ENCODE measurements around the gene BORCS5. TPM values are rescaled to one million over a fixed set of nuclear protein-coding genes. Genes with fewer than 3 reads are reported as not detected.

BORCS5 gene
- total and polyA plus RNA-seq, 2 of the 4 experiments (the other 2 are of a cell fraction) = 14.4 to 18.3 TPM

DNA sequence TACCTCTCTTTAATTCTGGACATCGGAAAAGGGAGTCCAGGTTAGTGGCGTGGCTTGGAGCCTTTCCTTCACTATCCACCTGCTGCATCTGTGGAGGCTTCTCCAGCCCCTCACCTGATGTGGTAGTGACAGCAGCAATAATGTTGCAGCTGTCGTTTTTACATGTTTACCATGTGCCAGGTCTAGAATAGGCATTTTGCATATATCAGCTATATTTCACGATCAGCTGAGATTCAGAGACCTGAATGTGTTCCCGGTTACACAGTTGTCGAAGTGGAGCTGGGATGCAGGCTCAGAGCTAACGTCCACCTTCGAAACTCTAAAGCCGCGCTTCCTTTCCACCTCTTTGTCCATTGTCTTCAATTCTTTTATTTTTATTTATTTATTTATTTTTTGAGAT lies 91.0 kb downstream of the BORCS5 start:
- Histone ChIP-seq H3K4me2 (ENCODE audit: low read depth, low read length) (no peak overlapping the region), H3K14ac (replicated peaks; ENCODE audit: low read depth, low read length) (no peak overlapping the region), H2AK5ac (ENCODE audit: low read depth, low read length) (no peak overlapping the region), H4K91ac (ENCODE audit: insufficient read depth, low read depth, low read length) (no peak overlapping the region), H2AK9ac (replicated peaks; ENCODE audit: low read depth, low read length, poor library complexity) (no peak overlapping the region), H3K4me1 (ENCODE audit: control insufficient read depth, insufficient read depth, low read length) (peaks cover 11% of the 10 kb centered on the region), H2BK20ac (ENCODE audit: low read depth, low read length) (no peak overlapping the region), H3K36me3 (ENCODE audit: control insufficient read depth, insufficient read depth, low read length) (no peaks in the 10 kb centered on the region), H4K20me1 (ENCODE audit: insufficient read depth, low read length) (no peaks in the 10 kb centered on the region), H3K56ac (ENCODE audit: extremely low read depth, insufficient read depth, low read length) (no peak overlapping the region), H4K5ac (ENCODE audit: low read depth, low read length) (no peak overlapping the region), H3K9me1 (ENCODE audit: insufficient read depth, low read length) (peaks cover 2% of the 10 kb centered on the region; the same call in 1 of the 2 replicates), H2BK15ac (ENCODE audit: low read depth, low read length) (no peak overlapping the region), H3K27me3 (ENCODE audit: control insufficient read depth, insufficient read depth, low read length) (no peaks in the 10 kb centered on the region), H3K9ac (ENCODE audit: low read depth, low read length) (no peak overlapping the region), H3K4me3 (ENCODE audit: insufficient read depth, low read depth, low read length) (no peak overlapping the region), H3K9me3 (ENCODE audit: control insufficient read depth, insufficient read depth, low read length) (no peaks in the 10 kb centered on the region), H3K18ac (ENCODE audit: low read depth, low read length) (no peak overlapping the region), H2BK5ac (ENCODE audit: low read depth, low read length, poor library complexity, severe bottlenecking) (no peak overlapping the region), H2AFZ (replicated peaks; ENCODE audit: low read length, poor library complexity) (no peak overlapping the region), H3K79me1 (ENCODE audit: low read depth in 1 of 2, low read length in 2 of 2) (peaks cover 0 to 9% of the 10 kb centered on the region in 2 experiments; a peak in 1 of 4 replicates), H3K4ac (ENCODE audit: low read depth, low read length) (no peak overlapping the region), H3K23ac (ENCODE audit: low read depth, low read length) (no peak overlapping the region), H4K8ac (ENCODE audit: low read depth in 2 of 2, low read length in 2 of 2) (no peak overlapping the region), H3K27ac (ENCODE audit: insufficient read depth, low read length) (no peak overlapping the region), H2BK120ac (ENCODE audit: low read depth, low read length) (no peak overlapping the region)
- dilution Hi-C loops (cut with HindIII; ENCODE audit: low sequenced_read_pairs, unreplicated experiment) (no loop called here), intact Hi-C loops (cut with micrococcal nuclease) (no loop called here), in situ Hi-C loops (cut with MboI; ENCODE audit: low sequenced_read_pairs) (no loop called here)
- TF ChIP-seq MAFK (IDR thresholded peaks at IDR 0.05; ENCODE audit: low read depth, low read length) = peak; percentile 38; the same call in 1 of the 2 replicates
- TF ChIP-seq, protein P1, sequence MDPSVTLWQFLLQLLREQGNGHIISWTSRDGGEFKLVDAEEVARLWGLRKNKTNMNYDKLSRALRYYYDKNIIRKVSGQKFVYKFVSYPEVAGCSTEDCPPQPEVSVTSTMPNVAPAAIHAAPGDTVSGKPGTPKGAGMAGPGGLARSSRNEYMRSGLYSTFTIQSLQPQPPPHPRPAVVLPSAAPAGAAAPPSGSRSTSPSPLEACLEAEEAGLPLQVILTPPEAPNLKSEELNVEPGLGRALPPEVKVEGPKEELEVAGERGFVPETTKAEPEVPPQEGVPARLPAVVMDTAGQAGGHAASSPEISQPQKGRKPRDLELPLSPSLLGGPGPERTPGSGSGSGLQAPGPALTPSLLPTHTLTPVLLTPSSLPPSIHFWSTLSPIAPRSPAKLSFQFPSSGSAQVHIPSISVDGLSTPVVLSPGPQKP (IDR thresholded peaks at IDR 0.05; ENCODE audit: borderline replicate concordance, low read depth, low read length) = no peak
- TF ChIP-seq SMC3 (IDR thresholded peaks at IDR 0.05; ENCODE audit: low read depth, low read length) = no peak
- TF ChIP-seq RAD21 (IDR thresholded peaks at IDR 0.05; ENCODE audit: low read length) = no peak
- no TSS peak for BruUV-seq (replicated peaks)
- POLR2A ChIA-PET (ENCODE audit: unreplicated experiment) = no interaction called here
- DNase-seq (no peak), ATAC-seq (ENCODE audit: low read depth) (no peak)
- WGBS, 2 experiments (ENCODE audit: extremely low coverage in 2 of 2, insufficient read length in 1 of 2) = no CpG with 5 or more reads among the region's 10 CpGs
- CTCF ChIA-PET = interaction anchor here (1.0 kb wide), 2 partner anchors 8 to 10 kb away, joined by 3 to 4 read pairs; no protein-coding TSS in a partner anchor

Data from IMR-90 (cell line).